SK-N-SH (cell line): ENCODE results near the gene BCAS3. TPM values are rescaled to one million over a fixed set of nuclear protein-coding genes. Genes with fewer than 3 reads are reported as not detected.

Experiments used
- CTCF ChIA-PET: fragments of 300-600, 350-600 bp; formaldehyde crosslinking; extraction: SDS; loops from one replicate; lab custom pipeline; 2021; lab: Yijun Ruan, JAX
- POLR2A ChIA-PET: fragments of 350-600 bp; sonication (Branson Sonifier 250); formaldehyde crosslinking; extraction: SDS; loops from one replicate; lab custom pipeline; 2020; ENCODE audit warnings: antibody characterized with exemption, inconsistent platforms; lab: Yijun Ruan, JAX
- DNase-seq: peaks from one replicate; pipeline ENCODE4 v3.0.0; 2012
- H2AFZ ChIP-seq: fragments of 200-600 bp; sonication (generic); 2 replicates; pipeline ENCODE4 v1.8.1; 2016; ENCODE audit warnings: antibody characterized with exemption, mild to moderate bottlenecking, low read depth
- H3F3A ChIP-seq: fragments of 200-600 bp; sonication (generic); replicated peaks from 2 replicates; pipeline ENCODE3; 2016; ENCODE audit warnings: antibody characterized with exemption, mild to moderate bottlenecking; ENCODE audit not compliant: insufficient read depth
- H3K27ac ChIP-seq, 2 experiments: fragments of 200-500 bp in 1 of 2; fragments of 200-600 bp in 1 of 2; sonication (Bioruptor generic) in 1 of 2; sonication (generic), shearing (Covaris generic) in 1 of 2; 2 replicates each; pipeline versions ENCODE4 v1.5.1 to v1.6.1; 2014 to 2016; ENCODE audit warnings: low read depth in 2 of 2, inconsistent platforms in 1 of 2, low read length in 1 of 2, mild to moderate bottlenecking in 1 of 2, mixed read lengths in 1 of 2
- H3K27me3 ChIP-seq: fragments of 200-600 bp; sonication (generic), shearing (Covaris generic); 2 replicates; pipeline ENCODE4 v1.6.1; 2016; ENCODE audit warnings: mixed run types; ENCODE audit not compliant: insufficient read depth
- H3K36me3 ChIP-seq, 2 experiments: fragments of 200-500 bp in 1 of 2; fragments of 200-600 bp in 1 of 2; sonication (Bioruptor generic) in 1 of 2; sonication (generic) in 1 of 2; replicated peaks in 1 of 2; 2 replicates each; pipeline versions ENCODE3 to v1.5.1; 2014 to 2016; ENCODE audit warnings: low read length in 1 of 2, mild to moderate bottlenecking in 1 of 2; ENCODE audit not compliant: insufficient read depth in 2 of 2, control insufficient read depth in 1 of 2
- H3K4me1 ChIP-seq, 2 experiments: fragments of 200-500 bp in 1 of 2; fragments of 200-600 bp in 1 of 2; sonication (Bioruptor generic) in 1 of 2; sonication (generic), shearing (Covaris generic) in 1 of 2; 2 replicates each; pipeline versions ENCODE4 v1.5.1 to v1.6.1; 2014 to 2016; ENCODE audit warnings: low read depth in 1 of 2, low read length in 1 of 2, mixed run types in 1 of 2; ENCODE audit not compliant: insufficient read depth in 2 of 2, control insufficient read depth in 1 of 2
- H3K4me2 ChIP-seq: fragments of 200-600 bp; sonication (generic), shearing (Covaris generic); 2 replicates; pipeline ENCODE4 v1.6.1; 2017; ENCODE audit warnings: mixed run types
- H3K4me3 ChIP-seq, 2 experiments: fragments of 200-500 bp in 1 of 2; fragments of 200-600 bp in 1 of 2; sonication (Bioruptor generic) in 1 of 2; sonication (generic), shearing (Covaris generic) in 1 of 2; 2 replicates each; pipeline versions ENCODE4 v1.5.1 to v1.8.1; 2014 to 2016; ENCODE audit warnings: low read depth in 2 of 2, inconsistent platforms in 1 of 2, low read length in 1 of 2, mild to moderate bottlenecking in 1 of 2, mixed read lengths in 1 of 2, moderate library complexity in 1 of 2
- H3K79me2 ChIP-seq: fragments of 200-600 bp; sonication (generic); 2 replicates; pipeline ENCODE4 v1.8.1; 2017; ENCODE audit warnings: mild to moderate bottlenecking; ENCODE audit not compliant: insufficient read depth
- H3K9ac ChIP-seq: fragments of 200-600 bp; sonication (generic); 2 replicates; pipeline ENCODE4 v1.6.1; 2017; ENCODE audit warnings: mixed run types
- H3K9me2 ChIP-seq: fragments of 200-600 bp; sonication (generic); 2 replicates; pipeline ENCODE4 v1.6.1; 2017; ENCODE audit warnings: mixed run types
- H3K9me3 ChIP-seq: fragments of 200-600 bp; sonication (generic); 2 replicates; pipeline ENCODE4 v1.6.1; 2017; ENCODE audit warnings: mixed run types, mild to moderate bottlenecking, moderate library complexity
- H4K20me1 ChIP-seq: fragments of 200-600 bp; sonication (generic); 2 replicates; pipeline ENCODE4 v1.6.1; 2017; ENCODE audit warnings: mild to moderate bottlenecking, mixed run types; ENCODE audit not compliant: insufficient read depth
- FOSL2 ChIP-seq: IDR thresholded peaks from 2 replicates; pipeline ENCODE4 v1.4.0; 2012; ENCODE audit warnings: low read depth, mild to moderate bottlenecking, moderate library complexity, borderline replicate concordance
- FOXM1 ChIP-seq: IDR thresholded peaks from 2 replicates; pipeline ENCODE4 v1.4.0; 2012; ENCODE audit warnings: low read depth, mild to moderate bottlenecking
- MEF2A ChIP-seq: IDR thresholded peaks from 2 replicates; pipeline ENCODE4 v1.4.0; 2012; ENCODE audit warnings: low read depth, borderline replicate concordance
- NFIC ChIP-seq: IDR thresholded peaks from 2 replicates; pipeline ENCODE4 v1.4.0; 2012; ENCODE audit warnings: borderline replicate concordance
- NRF1 ChIP-seq: IDR thresholded peaks from 2 replicates; pipeline ENCODE4 v1.6.1; 2012; ENCODE audit warnings: low read depth, mild to moderate bottlenecking, low read length
- RAD21 ChIP-seq: IDR thresholded peaks from 2 replicates; pipeline ENCODE4 v1.6.1; 2012; ENCODE audit warnings: mild to moderate bottlenecking, low read length
- TCF12 ChIP-seq: IDR thresholded peaks from 2 replicates; pipeline ENCODE4 v1.4.0; 2012
- WGBS: methylation state at CpG from one replicate; pipeline ENCODE4 v1.1.6; 2017; ENCODE audit warnings: low lambda C conversion rate; 5-methylcytosine and 5-hydroxymethylcytosine counted together
- polyA plus RNA-seq, 3 experiments: library from polyadenylated mRNA; depleted of rRNA; stranded (reverse); fragments of >200 nt; gene quantifications; 2 replicates each; pipeline ENCODE4 v1.2.3, GENCODE V29; 2012
- TF ChIP-seq, protein P1 (sequence below): IDR thresholded peaks from 2 replicates; pipeline ENCODE4 v1.6.1; 2012; ENCODE audit warnings: mild to moderate bottlenecking, low read depth, low read length, moderate library complexity
- TF ChIP-seq, protein P2 (sequence below): IDR thresholded peaks from 2 replicates; pipeline ENCODE4 v1.4.0; 2012; ENCODE audit warnings: low read depth
- TF ChIP-seq, protein P3 (sequence below): fragments of 150-350 bp; IDR thresholded peaks from 2 replicates; pipeline ENCODE4 v1.6.1; 2016; ENCODE audit warnings: mild to moderate bottlenecking, low read depth, low read length

The BCAS3 gene
- polyA plus RNA-seq, 1 of the 3 experiments (the other 2 are of a cell fraction) = 5.9 TPM

DNA sequence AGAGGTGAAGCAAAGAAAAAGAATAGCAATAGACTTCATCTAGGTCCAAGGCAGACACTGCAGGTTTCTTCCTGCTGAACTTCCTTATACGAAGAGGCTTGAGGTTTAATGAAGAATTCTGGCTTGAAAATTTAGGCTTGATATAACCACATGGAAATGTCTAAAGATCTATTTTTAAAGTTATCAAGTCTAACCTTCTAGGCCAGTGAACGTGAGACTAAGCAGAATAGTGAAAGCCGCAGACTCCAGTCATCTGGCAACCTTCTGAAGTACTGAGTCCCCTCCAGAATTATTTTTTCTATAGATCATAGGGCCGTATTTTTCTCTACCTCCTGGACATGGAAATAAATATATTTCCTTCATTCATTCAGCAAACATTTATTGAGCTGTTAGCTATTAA, 333.6 kb downstream of the BCAS3 start:
- H3K9me2 ChIP-seq = no peaks in the 10 kb centered on the region
- H3K4me1 ChIP-seq = peaks cover 11 to 20% of the 10 kb centered on the region in 2 experiments; a peak in 3 of 4 replicates
- H3K9me3 ChIP-seq = no peaks in the 10 kb centered on the region
- H3K4me3 ChIP-seq = no peak overlapping the region
- 92% methylated on average over 4 of the region's 4 CpGs for WGBS
- no peak overlapping the region for H2AFZ ChIP-seq
- CTCF ChIA-PET = interaction anchor here (1.4 to 2.1 kb wide), 4 partner anchors 11 to 379 kb away, joined by 3 to 5 read pairs (median 4); no protein-coding TSS in a partner anchor
- POLR2A ChIA-PET = no interaction called here
- H3K79me2 ChIP-seq = no peaks in the 10 kb centered on the region
- no peak overlapping the region for H3K4me2 ChIP-seq
- no peak for DNase-seq
- peaks cover 9% of the 10 kb centered on the region for H3F3A ChIP-seq
- H3K27ac ChIP-seq = no peak overlapping the region; a peak in 1 of 4 replicates
- no peaks in the 10 kb centered on the region for H3K36me3 ChIP-seq
- TF ChIP-seq, protein P1, sequence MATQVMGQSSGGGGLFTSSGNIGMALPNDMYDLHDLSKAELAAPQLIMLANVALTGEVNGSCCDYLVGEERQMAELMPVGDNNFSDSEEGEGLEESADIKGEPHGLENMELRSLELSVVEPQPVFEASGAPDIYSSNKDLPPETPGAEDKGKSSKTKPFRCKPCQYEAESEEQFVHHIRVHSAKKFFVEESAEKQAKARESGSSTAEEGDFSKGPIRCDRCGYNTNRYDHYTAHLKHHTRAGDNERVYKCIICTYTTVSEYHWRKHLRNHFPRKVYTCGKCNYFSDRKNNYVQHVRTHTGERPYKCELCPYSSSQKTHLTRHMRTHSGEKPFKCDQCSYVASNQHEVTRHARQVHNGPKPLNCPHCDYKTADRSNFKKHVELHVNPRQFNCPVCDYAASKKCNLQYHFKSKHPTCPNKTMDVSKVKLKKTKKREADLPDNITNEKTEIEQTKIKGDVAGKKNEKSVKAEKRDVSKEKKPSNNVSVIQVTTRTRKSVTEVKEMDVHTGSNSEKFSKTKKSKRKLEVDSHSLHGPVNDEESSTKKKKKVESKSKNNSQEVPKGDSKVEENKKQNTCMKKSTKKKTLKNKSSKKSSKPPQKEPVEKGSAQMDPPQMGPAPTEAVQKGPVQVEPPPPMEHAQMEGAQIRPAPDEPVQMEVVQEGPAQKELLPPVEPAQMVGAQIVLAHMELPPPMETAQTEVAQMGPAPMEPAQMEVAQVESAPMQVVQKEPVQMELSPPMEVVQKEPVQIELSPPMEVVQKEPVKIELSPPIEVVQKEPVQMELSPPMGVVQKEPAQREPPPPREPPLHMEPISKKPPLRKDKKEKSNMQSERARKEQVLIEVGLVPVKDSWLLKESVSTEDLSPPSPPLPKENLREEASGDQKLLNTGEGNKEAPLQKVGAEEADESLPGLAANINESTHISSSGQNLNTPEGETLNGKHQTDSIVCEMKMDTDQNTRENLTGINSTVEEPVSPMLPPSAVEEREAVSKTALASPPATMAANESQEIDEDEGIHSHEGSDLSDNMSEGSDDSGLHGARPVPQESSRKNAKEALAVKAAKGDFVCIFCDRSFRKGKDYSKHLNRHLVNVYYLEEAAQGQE = no peak
- TF ChIP-seq NFIC (no peak), MEF2A (no peak), FOSL2 (no peak), TCF12 (no peak)
- TF ChIP-seq, protein P2, sequence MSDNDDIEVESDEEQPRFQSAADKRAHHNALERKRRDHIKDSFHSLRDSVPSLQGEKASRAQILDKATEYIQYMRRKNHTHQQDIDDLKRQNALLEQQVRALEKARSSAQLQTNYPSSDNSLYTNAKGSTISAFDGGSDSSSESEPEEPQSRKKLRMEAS = no peak
- TF ChIP-seq, protein P3, sequence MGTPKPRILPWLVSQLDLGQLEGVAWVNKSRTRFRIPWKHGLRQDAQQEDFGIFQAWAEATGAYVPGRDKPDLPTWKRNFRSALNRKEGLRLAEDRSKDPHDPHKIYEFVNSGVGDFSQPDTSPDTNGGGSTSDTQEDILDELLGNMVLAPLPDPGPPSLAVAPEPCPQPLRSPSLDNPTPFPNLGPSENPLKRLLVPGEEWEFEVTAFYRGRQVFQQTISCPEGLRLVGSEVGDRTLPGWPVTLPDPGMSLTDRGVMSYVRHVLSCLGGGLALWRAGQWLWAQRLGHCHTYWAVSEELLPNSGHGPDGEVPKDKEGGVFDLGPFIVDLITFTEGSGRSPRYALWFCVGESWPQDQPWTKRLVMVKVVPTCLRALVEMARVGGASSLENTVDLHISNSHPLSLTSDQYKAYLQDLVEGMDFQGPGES = no peak
- H3K9ac ChIP-seq = no peak overlapping the region
- H3K27me3 ChIP-seq = no peaks in the 10 kb centered on the region
- no peaks in the 10 kb centered on the region for H4K20me1 ChIP-seq

DNA sequence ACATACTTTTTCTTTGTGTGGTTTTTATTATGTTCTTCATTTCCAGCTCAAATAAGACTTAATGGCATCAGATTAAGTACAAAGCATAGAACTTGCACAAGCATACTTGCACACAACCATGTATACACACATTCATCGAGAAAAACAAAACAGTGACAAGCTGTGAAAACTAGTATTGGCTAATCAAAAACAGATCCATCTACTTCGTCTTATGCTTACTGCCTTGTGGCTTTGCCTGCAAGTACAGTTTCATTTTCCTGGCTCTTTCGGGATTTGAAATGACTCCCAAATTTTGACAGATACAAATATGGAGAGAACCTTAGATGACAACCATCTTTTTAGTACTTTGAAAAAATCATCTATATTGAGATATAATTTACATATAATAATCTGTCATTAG, 338.3 kb downstream of the BCAS3 start:
- H3K27me3 ChIP-seq = no peaks in the 10 kb centered on the region
- H3K27ac ChIP-seq = peak overlapping the region; percentile 11 to 61; a peak in 3 of 4 replicates
- H3K9ac ChIP-seq = no peak overlapping the region
- H3K9me2 ChIP-seq = no peaks in the 10 kb centered on the region
- no peaks in the 10 kb centered on the region for H3K79me2 ChIP-seq
- CTCF ChIA-PET = interaction anchor here (0.7 to 2.0 kb wide), 9 partner anchors 9 to 1085 kb away, joined by 3 to 6 read pairs (median 3); partner anchors contain the start of gene TBX2
- TF ChIP-seq TCF12 = peak; percentile 60
- TF ChIP-seq NRF1 = no peak
- TF ChIP-seq FOXM1 = no peak
- peak; percentile 4; the same call in 1 of the 2 replicates for TF ChIP-seq RAD21
- TF ChIP-seq, protein P2 = 0 out of 2 replicates have a peak, but pooled peaks have one; percentile 20
- H2AFZ ChIP-seq = no peak overlapping the region
- H3F3A ChIP-seq = peaks cover 4% of the 10 kb centered on the region
- WGBS = 51% methylated on average over 3 of the region's 3 CpGs
- peak overlapping the region; percentile 26; the same call in 1 of the 2 replicates for H3K4me2 ChIP-seq
- H3K4me3 ChIP-seq = no peak overlapping the region
- no peaks in the 10 kb centered on the region for H3K9me3 ChIP-seq
- peaks cover 13 to 18% of the 10 kb centered on the region in 2 experiments; a peak in 3 of 4 replicates for H3K4me1 ChIP-seq
- H4K20me1 ChIP-seq = no peaks in the 10 kb centered on the region
- no peak for DNase-seq
- H3K36me3 ChIP-seq = no peaks in the 10 kb centered on the region
- POLR2A ChIA-PET = no interaction called here
